ENCODE data around the gene PAX7. TPM values are rescaled to one million over a fixed set of nuclear protein-coding genes. Genes with fewer than 3 reads are reported as not detected.

Gene PAX7
- total RNA-seq, 1 experiment from 2014 or later: 0.15 TPM

- Histone ChIP-seq H3K18ac (ENCODE audit: insufficient read length, low read depth, low read length) (no peak overlapping the region), H3K27me3 (ENCODE audit: insufficient read depth, low read length) (no peaks in the 10 kb centered on the region), H2AK5ac (ENCODE audit: insufficient read length, low read length) (no peak overlapping the region), H3K27ac (ENCODE audit: insufficient read length, low read depth, low read length) (no peak overlapping the region), H3K4me1 (ENCODE audit: insufficient read depth, low read length) (no peaks in the 10 kb centered on the region; the same call in 1 of the 2 replicates), H2AFZ (ENCODE audit: low read length) (no peak overlapping the region), H3K9me3 (ENCODE audit: control insufficient read depth, low read depth, low read length) (no peaks in the 10 kb centered on the region), H2BK5ac (ENCODE audit: insufficient read length, low read length) (no peak overlapping the region), H3K9ac (ENCODE audit: extremely low read depth, insufficient read length, low read length) (no peak overlapping the region), H3T11ph (ENCODE audit: low read length) (no peak overlapping the region), H4K8ac (replicated peaks; ENCODE audit: insufficient read length, low read depth, low read length) (no peak overlapping the region), H3K14ac (ENCODE audit: insufficient read depth, low read length) (no peak overlapping the region), H4K5ac (ENCODE audit: insufficient read length, low read depth, low read length) (no peak overlapping the region), H3K23me2 (ENCODE audit: insufficient read length, low read depth, low read length, poor library complexity, severe bottlenecking) (no peaks in the 10 kb centered on the region), H3K56ac (ENCODE audit: insufficient read length, low read depth, low read length) (no peak overlapping the region), H2BK120ac (ENCODE audit: low read depth, low read length, poor library complexity, severe bottlenecking) (no peak overlapping the region), H2BK15ac (ENCODE audit: low read depth, low read length) (no peak overlapping the region), H4K20me1 (ENCODE audit: control insufficient read depth, insufficient read depth, insufficient read length) (no peaks in the 10 kb centered on the region), H3K4me2 (ENCODE audit: insufficient read depth, insufficient read length, low read length) (no peak overlapping the region), H3K79me2 (ENCODE audit: insufficient read depth, low read length) (no peaks in the 10 kb centered on the region), H3K4ac (ENCODE audit: low read depth, low read length) (no peak overlapping the region), H2BK20ac (ENCODE audit: low read depth, low read length, poor library complexity, severe bottlenecking) (no peak overlapping the region), H3K79me1 (ENCODE audit: insufficient read depth, low read depth, low read length, poor library complexity, severe bottlenecking) (no peaks in the 10 kb centered on the region), H3K23ac (ENCODE audit: insufficient read length, low read depth, low read length) (no peak overlapping the region), H4K91ac (ENCODE audit: insufficient read length, low read depth, low read length) (no peak overlapping the region), H2BK12ac (ENCODE audit: insufficient read length, low read depth, low read length) (no peak overlapping the region)
- TF ChIP-seq CTCF (conservative IDR thresholded peaks at IDR 0.05): no peak
- DNase-seq: no peak
- Mint-ChIP-seq H3K4me1 (peaks cover 15 to 34% of the 10 kb centered on the region in 2 experiments), H3K27me3 (ENCODE audit: low read depth) (peaks cover 41% of the 10 kb centered on the region), H3K9me3 (no peaks in the 10 kb centered on the region; a peak in 1 of 5 replicates), H3K27ac (no peak overlapping the region), H3K4me3 (no peak overlapping the region), H3K36me3 (ENCODE audit: insufficient read depth in 1 of 3, low read depth in 3 of 3) (no peaks in the 10 kb centered on the region)
- WGBS (ENCODE audit: extremely low coverage, insufficient read length, low lambda C conversion rate): no CpG with 5 or more reads among the region's 10 CpGs
Measured at GRCh38 chr1:18794051-18794450, 163.4 kb downstream of the PAX7 start.

Data from H9 (cell line).